ENCODE results near the gene RDH8.
"Not testable (repeated sequence)": the region's sequence is repeated elsewhere in the genome, so short reads cannot be mapped to it uniquely, and the experiment has no call there.

RDH8 gene

DNA sequence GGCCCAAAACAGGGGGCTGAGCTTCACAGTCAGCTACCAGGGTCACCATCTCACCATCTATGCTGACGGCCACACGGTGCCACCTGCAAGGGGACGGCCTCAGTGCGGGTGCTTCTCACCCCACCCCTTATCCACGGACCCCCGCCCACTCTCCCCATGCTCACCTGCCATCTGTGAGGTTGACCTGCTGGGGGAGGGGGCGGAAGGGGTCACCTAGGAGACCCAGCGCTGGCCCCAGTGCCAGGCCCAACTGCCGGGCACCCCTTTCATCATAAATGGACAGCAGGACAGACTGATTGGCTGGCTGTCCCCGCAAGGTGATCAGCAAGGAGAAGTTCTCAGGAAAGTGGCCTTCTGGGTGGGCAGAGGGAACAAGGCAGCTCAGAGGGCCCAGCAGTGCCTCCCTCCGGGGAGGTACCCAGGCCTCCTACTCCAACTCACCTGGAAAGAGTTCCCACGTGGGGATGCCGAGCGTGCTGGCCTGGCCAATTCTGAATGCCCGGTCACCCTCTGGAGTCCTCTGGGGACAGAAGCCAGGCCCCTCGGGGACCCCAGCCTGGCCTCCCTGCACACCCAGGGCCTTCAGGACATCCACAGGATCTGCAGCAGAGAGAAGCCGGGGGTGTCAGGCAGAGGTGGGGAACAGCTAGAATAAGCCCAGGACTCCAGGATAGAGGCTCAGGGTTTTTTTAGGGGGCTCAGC, 7.5 kb upstream of the RDH8 start:
- no peak for DNase-seq (ENCODE audit: low read depth)

DNA sequence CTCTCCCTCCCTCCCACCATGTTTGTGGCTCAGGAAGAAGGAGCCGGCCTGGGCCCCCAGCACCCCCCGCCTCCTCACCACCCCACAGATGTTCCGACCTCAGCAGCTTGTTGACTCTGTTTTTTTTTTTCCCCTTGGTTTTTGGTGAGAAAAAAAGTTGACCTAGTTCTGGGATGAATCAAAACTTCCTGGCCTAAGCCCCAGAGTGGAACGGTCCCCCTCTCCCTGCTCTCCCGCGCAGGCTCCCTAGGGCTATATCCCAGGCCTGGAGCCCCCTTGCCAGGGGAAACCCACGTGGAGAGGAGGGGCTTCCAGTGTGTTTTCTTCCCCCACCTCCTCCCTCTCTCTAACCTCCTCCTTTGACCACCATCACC, 7.0 kb upstream of the RDH8 start:
- DNase-seq (ENCODE audit: low read depth) = peak; percentile 41

DNA sequence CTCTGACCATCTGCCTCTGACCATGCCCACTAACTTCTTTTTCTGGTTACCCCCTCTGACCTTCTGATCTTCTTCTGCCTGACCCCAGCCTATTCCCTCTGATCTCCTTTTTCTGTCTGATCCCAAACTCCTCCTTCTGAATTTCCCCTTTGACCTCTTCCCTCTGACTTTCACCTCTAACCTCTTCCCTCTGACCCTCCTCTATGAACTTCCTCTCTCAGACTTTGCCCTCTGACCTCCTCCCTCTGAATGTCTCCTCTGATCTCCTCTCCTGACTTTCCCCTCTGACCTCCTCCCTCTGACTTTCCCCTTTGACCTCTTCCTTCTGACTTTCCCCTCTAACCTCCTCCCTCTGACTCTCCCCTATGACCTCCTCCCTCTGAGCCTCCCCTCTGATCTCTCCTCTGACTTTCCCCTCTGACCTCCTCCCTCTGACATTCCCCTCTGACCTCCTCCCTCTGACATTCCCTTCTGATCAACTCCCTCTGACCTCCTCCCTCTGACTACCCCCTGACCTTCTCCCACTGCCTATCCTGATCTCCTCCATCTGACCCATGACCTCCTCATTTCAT, 6.4 kb upstream of the RDH8 start:
- no peak for DNase-seq (ENCODE audit: low read depth)

- DNase-seq (ENCODE audit: low read depth) = no peak
Measured at GRCh38 chr19:10007371-10008183, 5.7 kb upstream of the RDH8 start.

DNA sequence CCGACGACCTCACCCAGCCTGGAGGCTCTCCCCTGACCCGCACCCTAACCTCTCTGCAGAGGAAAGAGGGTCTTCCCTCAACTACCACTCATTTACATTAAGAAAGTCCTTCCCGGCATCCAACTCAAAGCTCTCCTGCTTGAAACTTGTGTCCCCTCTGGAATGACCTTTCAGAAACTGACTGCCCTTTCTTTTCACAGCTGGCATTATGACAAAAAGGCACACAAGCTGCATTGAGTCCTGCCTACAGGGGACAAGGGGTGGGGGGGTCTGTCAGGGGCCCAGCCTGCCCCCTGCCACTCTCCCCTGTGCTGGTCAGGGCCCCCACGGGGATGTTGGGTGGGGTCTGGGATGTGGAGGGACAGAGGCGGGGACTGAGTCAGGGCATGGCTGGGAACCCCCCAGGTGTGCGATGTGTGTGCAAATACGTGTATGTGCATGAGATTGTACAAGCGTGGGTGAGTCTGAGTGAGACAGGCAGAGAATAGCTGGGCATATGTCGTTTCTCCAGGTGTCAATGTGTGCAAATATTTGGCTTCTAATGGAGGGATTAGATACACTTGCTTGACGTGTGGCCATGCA, 5.0 kb upstream of the RDH8 start:
- no peak for DNase-seq (ENCODE audit: low read depth)

DNA sequence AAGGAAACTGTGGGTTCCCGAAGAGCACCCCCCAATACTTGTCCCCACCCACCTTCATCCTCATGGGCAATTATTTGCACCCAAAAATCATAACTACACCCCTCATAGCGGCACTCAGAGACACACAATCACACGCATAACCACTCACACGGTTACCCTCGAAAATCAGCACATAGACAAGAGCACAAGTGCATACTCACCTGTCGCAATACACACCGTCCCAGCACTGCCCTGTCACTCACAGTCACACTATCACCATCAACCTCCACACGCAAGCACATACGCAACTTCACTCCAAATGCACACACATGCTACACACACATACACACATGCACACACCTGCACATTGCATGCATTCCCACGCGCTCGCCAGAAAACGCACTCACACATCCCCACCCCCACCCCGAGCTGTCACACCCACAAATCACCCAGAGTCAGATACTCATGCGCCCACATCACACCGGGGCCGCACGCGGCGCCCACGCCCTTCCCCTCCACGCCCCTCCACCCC, 3.5 kb upstream of the RDH8 start:
- no peak for DNase-seq (ENCODE audit: low read depth)

DNA sequence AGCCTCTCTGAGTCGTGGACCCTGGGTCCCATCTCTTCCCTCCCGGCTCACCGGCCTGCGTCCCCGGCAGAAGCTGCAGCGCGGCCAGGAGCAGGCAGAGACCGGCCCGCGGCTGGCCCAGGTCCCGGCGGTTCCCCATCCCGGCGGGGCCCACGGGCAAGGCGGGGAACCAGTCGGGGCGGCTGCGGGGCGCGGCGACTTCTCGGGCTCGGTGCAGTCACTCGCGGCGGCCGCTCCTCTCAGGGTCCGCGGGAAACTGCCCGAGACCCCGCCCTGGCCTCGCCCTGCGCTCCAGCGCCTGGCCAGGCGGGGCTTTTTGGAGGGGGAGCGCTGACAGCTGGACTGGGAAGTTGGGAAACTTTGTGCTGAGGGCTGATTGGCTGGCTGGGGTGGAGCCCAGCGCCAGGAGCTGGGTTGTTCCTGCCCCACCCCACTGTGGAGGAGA, 3.0 kb upstream of the RDH8 start, which contains the start of gene COL5A3:
Gene COL5A3, minus strand, starts transcription at position 258 of the 445 bp plus-strand sequence. Its CDS starts 119 bp downstream, at position 139.
- no peak for DNase-seq (ENCODE audit: low read depth)

DNA sequence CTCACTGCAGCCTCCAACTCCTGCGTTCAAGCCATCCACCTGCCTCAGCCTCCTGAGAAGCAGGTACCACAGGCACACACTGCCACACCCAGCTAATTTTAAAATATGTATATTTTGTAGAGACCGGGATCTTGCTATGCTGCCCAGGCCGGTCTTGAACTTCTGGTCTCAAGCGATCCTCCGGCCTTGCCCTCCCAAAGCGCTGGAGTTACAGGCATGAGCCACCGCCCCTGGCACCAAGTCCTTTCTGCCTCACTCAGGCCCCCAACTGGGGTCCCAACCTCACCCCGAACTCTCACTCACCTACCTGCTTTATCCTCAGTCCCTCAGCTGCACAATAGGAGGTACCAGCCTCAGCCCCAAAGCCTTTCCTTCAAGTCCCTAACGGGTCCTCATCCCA, 2.3 kb upstream of the RDH8 start:
- DNase-seq (ENCODE audit: low read depth) = no peak

DNA sequence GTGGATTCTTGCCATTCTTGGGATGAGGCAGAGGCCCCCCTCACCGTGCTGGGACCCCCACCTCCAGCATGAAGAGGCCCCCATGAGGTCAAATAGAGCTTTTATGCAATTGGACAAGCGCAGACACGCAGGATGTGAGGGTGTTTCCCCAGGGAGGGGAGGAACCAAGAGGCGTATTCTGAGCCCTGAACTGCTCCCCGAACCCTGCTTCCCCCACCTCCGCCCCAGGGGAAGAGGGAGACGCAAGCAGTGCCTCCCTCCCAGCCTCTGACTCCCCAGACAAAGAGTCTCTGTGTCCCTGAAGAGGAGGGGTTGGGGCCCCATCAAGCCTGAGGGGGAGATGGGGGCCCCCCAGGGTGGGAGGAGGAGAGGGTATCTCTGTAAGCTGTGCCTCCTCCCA, 1.3 kb upstream of the RDH8 start:
- no peak for DNase-seq (ENCODE audit: low read depth)

- DNase-seq (ENCODE audit: low read depth) = no peak
Measured at GRCh38 chr19:10013834-10014618, 743 bp downstream of the RDH8 start.

GRCh38 chr19:10018263-10018662, 5.0 kb downstream of the RDH8 start:
- DNase-seq (ENCODE audit: low read depth) = no peak

- DNase-seq (ENCODE audit: low read depth) = no peak
Measured at GRCh38 chr19:10018786-10019185, 5.5 kb downstream of the RDH8 start.

DNA sequence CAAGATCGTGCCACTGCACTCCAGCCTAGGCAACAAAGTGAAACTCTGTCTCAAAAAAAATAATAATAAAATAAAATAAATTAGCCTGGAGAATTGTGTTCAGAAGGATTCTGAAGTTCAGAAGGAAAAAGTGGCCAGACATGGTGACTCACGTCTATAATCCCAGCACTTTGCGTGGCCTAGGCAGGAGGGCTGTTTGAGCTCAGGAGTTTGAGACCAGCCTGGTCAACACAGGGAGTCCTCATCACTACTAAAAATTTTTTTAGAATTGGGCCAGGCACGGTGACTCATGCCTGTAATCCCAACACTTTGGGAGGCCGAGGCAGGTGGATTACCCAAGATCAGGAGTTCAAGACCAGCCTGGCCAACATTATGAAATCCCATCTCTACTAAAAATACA, 6.0 kb downstream of the RDH8 start:
- no peak for DNase-seq (ENCODE audit: low read depth)

DNA sequence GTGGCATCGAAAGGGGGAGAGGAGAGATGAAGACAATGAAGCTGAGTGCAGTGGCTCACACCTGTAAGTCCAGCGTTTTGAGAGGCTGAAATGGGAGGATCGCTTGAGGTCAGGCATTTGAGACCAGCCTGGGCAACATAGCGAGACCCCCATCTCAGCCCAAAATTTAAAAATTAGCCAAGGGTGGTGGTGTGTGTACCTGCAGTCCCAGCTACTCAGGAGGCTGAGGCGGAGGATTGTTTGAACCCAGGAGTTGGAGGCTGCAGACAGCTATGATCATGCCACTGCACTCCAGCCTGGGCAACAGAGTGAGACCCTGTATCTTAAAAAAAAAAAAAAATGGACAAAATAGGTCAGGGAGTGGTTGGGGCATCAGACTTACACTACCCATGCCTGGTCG, 7.6 kb downstream of the RDH8 start:
- no peak for DNase-seq (ENCODE audit: low read depth)

- no peak for DNase-seq (ENCODE audit: low read depth)
Measured at GRCh38 chr19:10021446-10021845, 8.2 kb downstream of the RDH8 start.

- no peak for DNase-seq (ENCODE audit: low read depth)
Measured at GRCh38 chr19:10021863-10022262, 8.6 kb downstream of the RDH8 start.

DNA sequence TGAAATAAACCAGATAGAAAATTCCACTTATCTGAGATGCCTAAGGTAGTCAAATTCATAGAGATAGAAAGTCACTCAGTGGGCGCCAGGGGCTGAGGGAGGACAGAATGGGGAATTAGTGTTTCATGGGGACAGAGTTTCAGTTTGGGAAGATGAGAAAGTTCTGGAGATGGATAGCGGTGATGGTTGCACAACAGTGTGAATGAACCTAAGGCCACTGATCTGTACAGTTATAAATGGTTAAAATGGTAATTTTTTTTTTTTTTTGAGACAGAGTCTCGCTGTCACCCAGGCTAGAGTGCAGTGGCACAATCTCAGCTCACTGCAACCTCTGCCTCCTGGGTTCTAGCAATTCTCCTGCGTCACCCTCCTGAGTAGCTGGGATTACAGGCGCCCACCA, 9.8 kb downstream of the RDH8 start:
- DNase-seq (ENCODE audit: low read depth) = not testable (repeated sequence)

DNA sequence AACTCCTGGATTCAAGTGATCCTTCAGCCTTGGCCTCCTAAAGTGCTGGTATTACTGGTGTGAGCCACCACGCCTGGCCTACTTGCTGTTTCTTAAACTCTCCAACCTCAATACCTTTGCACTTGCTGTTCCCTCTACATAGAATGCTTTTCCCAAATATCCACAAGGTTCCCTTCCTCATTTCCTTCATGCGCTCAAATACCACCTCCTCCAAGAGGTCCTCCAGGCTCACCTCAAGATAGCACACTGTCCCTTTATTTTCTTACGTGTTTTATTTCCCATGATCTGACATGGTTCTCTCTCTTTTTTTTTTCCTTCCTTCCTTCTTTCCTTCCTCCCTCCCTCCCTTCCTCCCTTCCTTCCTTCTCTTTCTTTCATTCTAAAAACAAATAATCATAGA, 13.5 kb downstream of the RDH8 start:
- no peak for DNase-seq (ENCODE audit: low read depth)

DNA sequence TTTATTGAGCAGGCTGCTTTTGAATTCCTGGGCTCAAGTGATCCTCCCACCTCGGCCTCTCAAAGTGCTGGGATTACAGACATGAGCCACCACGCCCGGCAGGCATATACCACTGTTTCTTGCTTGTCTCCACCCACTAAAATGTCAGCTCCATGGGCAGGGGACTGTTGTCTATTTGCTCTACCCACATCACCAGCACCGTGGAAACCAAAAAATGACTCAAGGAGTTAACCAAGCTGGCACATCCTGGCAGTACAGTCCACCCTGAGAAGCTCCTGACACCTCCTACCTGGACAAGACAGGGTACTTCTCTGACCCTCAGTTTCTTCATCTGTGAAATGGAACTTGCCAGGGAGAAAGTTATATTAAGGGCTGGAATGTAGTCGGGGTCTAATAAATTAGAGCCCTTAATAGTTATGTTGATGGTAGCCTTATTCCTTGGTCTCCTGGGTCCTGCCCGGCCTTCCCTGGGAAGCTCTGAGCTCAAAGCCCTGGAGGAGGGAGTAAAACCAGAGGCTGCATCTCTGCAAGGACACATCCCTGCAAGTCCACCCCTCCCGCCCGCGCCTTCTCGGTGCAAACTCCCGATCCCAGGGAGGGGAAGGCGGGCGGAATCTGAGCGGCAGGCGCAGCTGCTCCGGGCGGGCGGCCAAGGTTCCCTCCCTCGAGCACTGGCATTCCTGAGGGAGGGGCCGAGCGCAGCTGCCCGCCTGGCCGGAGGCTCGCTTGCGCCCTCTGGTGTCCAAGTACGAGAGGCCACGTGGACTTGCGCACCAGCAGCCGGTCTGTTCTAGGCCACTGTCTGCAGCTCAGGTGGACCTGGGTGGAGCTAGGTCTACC, 14.1 kb downstream of the RDH8 start:
- peak; percentile 81 for DNase-seq (ENCODE audit: low read depth)

DNA sequence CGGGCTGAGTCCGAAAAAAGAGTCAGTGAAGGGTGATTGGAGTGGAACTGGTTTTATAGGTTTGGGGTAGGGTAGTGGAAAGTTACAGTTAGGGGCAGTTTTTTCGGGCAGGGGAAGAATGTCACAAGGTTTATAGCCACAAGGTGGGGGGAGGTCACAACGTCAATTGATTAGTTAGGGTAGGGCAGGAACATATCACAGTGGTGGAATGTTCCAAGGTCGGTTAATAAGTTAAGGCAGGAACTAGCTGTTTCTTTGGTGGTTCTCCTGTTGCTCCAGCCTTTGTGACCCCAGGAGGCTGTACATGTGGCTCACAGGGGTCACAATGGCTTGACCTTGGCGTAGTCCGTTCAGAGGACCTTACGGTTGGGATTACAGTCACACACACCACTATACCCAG, 20.3 kb downstream of the RDH8 start:
- no peak for DNase-seq (ENCODE audit: low read depth)

DNA sequence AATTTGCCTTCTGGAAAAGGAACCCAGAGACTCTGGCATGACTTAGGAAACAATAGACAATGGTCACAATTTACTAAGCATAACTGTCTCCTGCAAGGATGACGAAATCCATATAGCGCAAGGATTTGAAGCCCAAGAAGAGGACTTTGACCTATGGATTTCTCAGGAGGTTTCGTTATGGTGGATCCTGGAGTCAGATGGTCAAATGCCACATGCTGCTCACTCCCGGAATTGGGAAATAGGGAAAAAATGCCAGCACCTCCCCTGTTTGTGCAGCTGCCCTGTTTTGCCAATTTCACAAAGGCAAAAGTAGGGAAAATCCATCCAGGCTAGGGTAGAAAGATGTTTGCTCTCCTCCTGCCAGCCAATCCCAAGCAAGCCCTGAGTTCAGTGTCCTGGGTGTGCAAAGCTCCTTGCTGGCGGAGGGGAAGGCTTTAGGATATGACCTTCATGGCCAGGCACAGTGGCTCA, 23.4 kb downstream of the RDH8 start:
- no peak for DNase-seq (ENCODE audit: low read depth)

All from amniotic epithelial cell (primary cell).